Activated T-helper 1 cell treated with anti-CD3 and anti-CD28 coated beads, Interleukin-2, amount 50 U/mL, for 16 hours (primary cell): ENCODE results near the gene LTO1.
"Not testable (repeated sequence)": the region's sequence is repeated elsewhere in the genome, so short reads cannot be mapped to it uniquely, and the experiment has no call there.

ENCODE experiments used
- DNase-seq, 2 donors: peaks; one replicate each; pipeline ENCODE4 v3.0.0-alpha.2; 2020; ENCODE audit warnings: low read depth in 1 of 2, low spot score in 1 of 2

LTO1 gene

GRCh38 chr11:69702239-69702691 lies 27.1 kb upstream of the LTO1 start:
- DNase-seq = no peak

GRCh38 chr11:69700278-69701140 lies 25.4 kb upstream of the LTO1 start:
- DNase-seq = no peak

GRCh38 chr11:69699213-69699612 lies 24.1 kb upstream of the LTO1 start:
- no peak for DNase-seq

- no peak for DNase-seq
Measured at GRCh38 chr11:69698362-69698761, 23.2 kb upstream of the LTO1 start.

GRCh38 chr11:69697861-69698260 lies 22.7 kb upstream of the LTO1 start:
- no peak for DNase-seq

- no peak for DNase-seq
Measured at GRCh38 chr11:69697469-69697843, 22.3 kb upstream of the LTO1 start.

- no peak for DNase-seq
Measured at GRCh38 chr11:69696749-69697468, 21.8 kb upstream of the LTO1 start.

GRCh38 chr11:69695995-69696394 lies 20.8 kb upstream of the LTO1 start:
- not testable (repeated sequence) for DNase-seq

- DNase-seq = no peak
Measured at GRCh38 chr11:69695581-69695980, 20.4 kb upstream of the LTO1 start.

- DNase-seq = no peak
Measured at GRCh38 chr11:69694781-69695180, 19.6 kb upstream of the LTO1 start.

DNA sequence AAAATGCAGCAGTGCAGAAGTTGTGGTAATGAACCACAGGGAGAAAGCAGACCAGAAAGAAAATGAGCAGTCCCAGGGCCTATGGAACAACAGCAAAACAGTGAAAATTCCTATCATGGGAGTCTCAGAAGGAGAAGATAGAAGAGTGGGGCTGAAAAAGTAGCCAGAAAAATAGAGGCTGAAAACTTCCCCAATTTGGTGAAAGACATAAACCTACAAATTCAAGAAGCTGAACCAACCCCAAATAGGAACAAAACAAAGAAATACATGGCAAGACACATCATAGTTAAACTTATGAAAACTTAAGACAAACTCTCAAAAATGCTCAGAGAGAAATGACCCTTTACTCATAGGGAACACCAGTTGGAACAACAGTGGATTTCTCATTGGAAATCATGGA lies 17.3 kb upstream of the LTO1 start:
- no peak for DNase-seq

DNA sequence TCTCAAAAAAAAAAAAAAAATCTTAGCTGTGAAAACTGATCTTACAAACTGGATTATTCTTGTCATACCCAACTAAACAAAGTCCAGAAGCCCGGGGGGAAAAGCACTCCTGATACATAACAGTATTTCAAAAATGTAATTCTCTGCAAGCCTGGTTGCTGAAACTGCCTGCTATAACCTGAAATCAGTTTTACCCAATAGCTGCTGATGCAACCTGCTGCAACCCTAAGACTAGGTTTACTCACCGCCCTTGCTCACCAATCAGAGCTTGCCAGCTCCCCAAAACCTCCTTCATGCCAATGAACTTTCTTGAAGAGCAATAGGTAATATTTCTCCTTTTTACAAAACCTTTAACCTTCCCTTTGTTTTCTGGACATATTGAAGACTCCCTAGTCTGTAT lies 16.3 kb upstream of the LTO1 start:
- no peak for DNase-seq

- no peak for DNase-seq
Measured at GRCh38 chr11:69689484-69690319, 14.5 kb upstream of the LTO1 start.

DNA sequence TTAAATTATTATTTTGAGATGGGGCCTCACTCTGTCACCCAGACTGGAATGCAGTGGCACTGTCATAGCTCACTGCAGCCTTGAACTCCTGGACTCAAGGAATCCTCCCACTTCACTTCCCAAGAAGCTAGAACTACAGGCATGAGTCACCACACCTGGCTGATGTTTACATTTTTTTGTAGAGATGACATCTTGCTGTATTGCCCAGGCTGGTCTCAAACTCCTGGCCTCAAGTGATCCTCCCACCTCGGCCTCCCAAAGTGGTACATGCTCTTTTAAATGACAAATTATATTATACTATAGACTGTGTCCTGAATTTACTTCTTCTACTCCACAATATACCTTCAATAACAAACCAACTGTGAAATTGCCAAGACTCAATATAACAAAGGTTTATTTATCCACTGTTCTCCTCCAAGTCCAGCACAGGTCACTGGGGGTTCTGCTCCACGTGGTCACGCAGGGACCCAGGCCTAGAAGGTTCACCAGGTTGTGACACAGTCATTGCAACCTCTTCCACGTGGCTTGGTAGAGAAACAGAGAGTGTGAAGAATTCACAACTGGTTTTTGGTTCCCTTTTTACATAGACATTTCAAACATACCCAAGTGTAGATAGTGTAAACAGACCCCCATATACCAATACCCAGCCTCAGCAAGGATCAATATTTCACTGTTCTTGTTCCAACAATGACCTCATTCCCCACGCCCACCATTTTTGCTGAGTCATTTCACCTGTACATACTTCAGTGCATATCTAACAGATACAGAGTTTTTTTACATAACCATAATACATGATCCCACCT lies 13.0 kb upstream of the LTO1 start:
- DNase-seq = not testable (repeated sequence)

GRCh38 chr11:69686856-69687255 lies 11.7 kb upstream of the LTO1 start:
- no peak for DNase-seq

DNA sequence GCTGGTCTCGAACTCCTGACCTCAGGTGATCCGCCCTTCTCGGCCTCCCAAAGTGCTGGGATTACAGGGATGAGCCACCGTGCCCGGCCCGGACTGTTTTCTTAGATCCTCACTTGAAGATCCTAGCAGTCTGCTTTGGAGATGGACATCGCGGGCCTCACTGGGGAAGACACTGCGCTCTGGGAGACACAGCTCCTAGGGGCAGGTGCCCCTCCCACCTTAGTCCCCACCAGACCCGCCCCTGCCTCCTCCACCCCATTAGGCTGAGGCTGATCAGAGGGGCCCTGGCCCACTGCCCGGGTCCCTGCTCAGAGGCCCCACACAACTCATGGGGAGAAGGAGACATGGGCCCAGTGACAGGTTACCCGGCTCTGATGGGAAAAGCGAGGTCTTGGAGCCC lies 11.3 kb upstream of the LTO1 start:
- no peak for DNase-seq

DNA sequence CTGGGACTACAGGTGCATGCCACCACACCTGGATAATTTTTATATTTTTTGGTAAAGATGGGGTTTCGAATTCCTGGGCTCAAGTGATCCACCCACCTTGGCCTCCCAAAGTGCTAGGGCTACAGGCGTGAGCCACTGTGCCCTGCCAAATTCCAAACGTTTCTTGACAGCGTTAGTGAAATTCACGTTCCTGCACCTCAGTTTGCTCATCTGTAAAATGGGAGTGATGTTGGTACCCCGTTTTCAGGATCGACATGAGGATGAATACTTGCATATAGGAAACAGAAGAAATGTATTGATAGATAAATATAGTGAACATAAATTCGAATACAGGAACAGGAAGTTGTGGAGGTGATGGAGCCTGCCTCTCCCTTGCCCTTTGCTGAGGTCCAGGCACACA lies 10.2 kb upstream of the LTO1 start:
- DNase-seq = no peak

- DNase-seq = no peak
Measured at GRCh38 chr11:69684651-69685050, 9.5 kb upstream of the LTO1 start.

GRCh38 chr11:69683764-69684333 lies 8.7 kb upstream of the LTO1 start:
- no peak for DNase-seq

DNA sequence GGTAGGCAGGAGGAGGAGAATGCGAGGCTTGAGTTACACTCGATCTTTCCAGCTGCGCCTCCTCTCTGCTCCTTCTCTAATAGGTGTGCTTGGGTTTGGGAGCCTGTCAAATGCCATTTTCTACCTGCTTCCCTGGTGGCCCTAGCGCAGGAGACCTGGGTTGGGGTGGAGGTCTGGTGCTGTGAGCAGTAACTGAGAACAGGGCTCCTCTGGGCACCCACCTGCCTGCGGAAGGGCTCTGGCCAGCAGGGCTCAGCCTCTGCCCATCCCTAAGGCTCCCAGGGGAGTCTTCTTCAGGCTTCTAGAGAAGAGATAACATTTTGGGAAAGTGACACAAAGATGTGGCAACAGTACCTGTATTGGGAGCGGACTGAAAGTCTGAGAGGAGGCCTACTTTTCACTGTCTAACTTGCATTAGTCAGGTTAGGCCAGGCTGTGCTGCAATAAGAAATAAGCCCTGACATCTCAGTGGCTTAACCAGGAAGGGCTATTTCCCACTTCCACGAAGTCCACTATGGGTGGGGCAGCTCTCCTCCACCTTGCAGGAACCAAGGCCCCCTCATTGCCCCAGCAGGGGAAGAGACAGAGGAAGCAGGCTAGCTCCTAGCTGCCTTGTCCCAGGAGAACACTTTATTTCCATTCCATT lies 7.7 kb upstream of the LTO1 start:
- no peak for DNase-seq
